ENCODE data around the gene SRSF11. TPM values are rescaled to one million over a fixed set of nuclear protein-coding genes. Genes with fewer than 3 reads are reported as not detected.

SRSF11 gene
- total and polyA plus RNA-seq, 8 donors = 42.8 to 436 (median 265) TPM

- TF ChIP-seq POLR2AphosphoS5 (IDR thresholded peaks at IDR 0.05) (no peak), EP300 (IDR thresholded peaks at IDR 0.05) (no peak), POLR2A (IDR thresholded peaks at IDR 0.05) (no peak), CTCF (IDR thresholded peaks at IDR 0.05) (no peak)
- no peak overlapping the region for H3K27ac ChIP-seq
- H3K4me1 ChIP-seq = no peaks in the 10 kb centered on the region
- H3K27me3 ChIP-seq = no peaks in the 10 kb centered on the region
- peaks cover 11 to 62% (median 60%) of the 10 kb centered on the region in 4 donors for H3K36me3 ChIP-seq
- H3K4me3 ChIP-seq = no peak overlapping the region
- WGBS, 5 donors = 86 to 97% (median 95%) methylated on average over 5 of the region's 5 CpGs
- intact Hi-C loops (cut with DNase I; ENCODE audit: low total_unique reads) = no loop called here
- DNase-seq = no peak
- no peaks in the 10 kb centered on the region for H3K9me3 ChIP-seq
Observed at GRCh38 chr1:70277875-70278274, 56.7 kb downstream of the SRSF11 start.

- no peak overlapping the region for H3K27ac ChIP-seq
- no peaks in the 10 kb centered on the region for H3K27me3 ChIP-seq
- TF ChIP-seq CTCF (IDR thresholded peaks at IDR 0.05) (no peak), POLR2A (IDR thresholded peaks at IDR 0.05) (no peak), POLR2AphosphoS5 (IDR thresholded peaks at IDR 0.05) (no peak), EP300 (IDR thresholded peaks at IDR 0.05) (no peak)
- H3K36me3 ChIP-seq = peaks cover 11 to 61% (median 57%) of the 10 kb centered on the region in 4 donors
- H3K9me3 ChIP-seq = no peaks in the 10 kb centered on the region
- H3K4me1 ChIP-seq = no peaks in the 10 kb centered on the region
- no peak for DNase-seq
- no peak overlapping the region for H3K4me3 ChIP-seq
- WGBS, 5 donors = 29 to 68% (median 51%) methylated on average over 1 of the region's 1 CpG
- intact Hi-C loops (cut with DNase I; ENCODE audit: low total_unique reads) = no loop called here
Observed at GRCh38 chr1:70278710-70279109, 57.5 kb downstream of the SRSF11 start.

- TF ChIP-seq CTCF (IDR thresholded peaks at IDR 0.05) (no peak), POLR2A (IDR thresholded peaks at IDR 0.05) (no peak), POLR2AphosphoS5 (IDR thresholded peaks at IDR 0.05) (no peak), EP300 (IDR thresholded peaks at IDR 0.05) (no peak)
- whole genome bisulfite sequencing, 5 donors = 88 to 99% (median 96%) methylated on average over 2 of the region's 2 CpGs
- DNase-seq = no peak
- Histone ChIP-seq H3K9me3 (no peaks in the 10 kb centered on the region), H3K27ac (no peak overlapping the region), H3K27me3 (no peaks in the 10 kb centered on the region), H3K4me1 (no peaks in the 10 kb centered on the region), H3K4me3 (no peak overlapping the region), H3K36me3 (peaks cover 5 to 49% (median 47%) of the 10 kb centered on the region in 4 donors)
- intact Hi-C loops (cut with DNase I; ENCODE audit: low total_unique reads) = no loop called here
Observed at GRCh38 chr1:70284366-70284765, 63.2 kb downstream of the SRSF11 start.

- no peaks in the 10 kb centered on the region for H3K4me1 ChIP-seq
- intact Hi-C loops (cut with DNase I; ENCODE audit: low total_unique reads) = no loop called here
- DNase-seq = no peak
- WGBS, 5 donors = 66 to 96% (median 88%) methylated on average over 5 of the region's 5 CpGs
- peaks cover 14 to 60% (median 56%) of the 10 kb centered on the region in 4 donors for H3K36me3 ChIP-seq
- no peak overlapping the region for H3K27ac ChIP-seq
- no peaks in the 10 kb centered on the region for H3K27me3 ChIP-seq
- no peak for TF ChIP-seq POLR2AphosphoS5 (IDR thresholded peaks at IDR 0.05)
- H3K9me3 ChIP-seq = no peaks in the 10 kb centered on the region
- H3K4me3 ChIP-seq = no peak overlapping the region
Observed at GRCh38 chr1:70286453-70286852, 65.3 kb downstream of the SRSF11 start.

GRCh38 chr1:70288166-70288565 lies 67.0 kb downstream of the SRSF11 start:
- no peaks in the 10 kb centered on the region for H3K9me3 ChIP-seq
- no peak overlapping the region for H3K4me3 ChIP-seq
- TF ChIP-seq CTCF (IDR thresholded peaks at IDR 0.05) (no peak), POLR2A (IDR thresholded peaks at IDR 0.05) (no peak), POLR2AphosphoS5 (IDR thresholded peaks at IDR 0.05) (no peak), EP300 (IDR thresholded peaks at IDR 0.05) (no peak)
- H3K36me3 ChIP-seq = peaks cover 17 to 65% (median 57%) of the 10 kb centered on the region in 4 donors
- H3K27ac ChIP-seq = no peak overlapping the region
- intact Hi-C loops (cut with DNase I; ENCODE audit: low total_unique reads) = no loop called here
- H3K4me1 ChIP-seq = no peaks in the 10 kb centered on the region
- no peak for DNase-seq
- no peaks in the 10 kb centered on the region for H3K27me3 ChIP-seq

All from stomach (tissue), 9 donors.